GM23338 (cell line): ENCODE data around the gene PERCC1. TPM values are rescaled to one million over a fixed set of nuclear protein-coding genes. Genes with fewer than 3 reads are reported as not detected.

ENCODE experiments used
- ATAC-seq: fragments of 200-7000 bp; cut with Tn5 transposase; 3 replicates; pipeline ENCODE4 v1.9.1; 2020
- DNase-seq: peaks from one replicate; pipeline ENCODE4 v3.0.0-alpha.2; 2015; ENCODE audit warnings: low spot score
- H2AFZ ChIP-seq: fragments of 200-600 bp; sonication (generic); 2 replicates; pipeline ENCODE4 v1.8.0; 2016; ENCODE audit warnings: antibody characterized with exemption, mild to moderate bottlenecking, moderate library complexity
- H3F3A ChIP-seq: fragments of 200-600 bp; sonication (generic); replicated peaks from 2 replicates; pipeline ENCODE4 v1.8.0; 2017; ENCODE audit warnings: antibody characterized with exemption, mixed run types, low read depth
- H3K27ac ChIP-seq: fragments of 200-600 bp; sonication (generic); 2 replicates; pipeline ENCODE4 v1.6.1; 2016; ENCODE audit warnings: low read depth
- H3K27me3 ChIP-seq: fragments of 200-600 bp; sonication (generic); 2 replicates; pipeline ENCODE4 v1.8.0; 2016; ENCODE audit warnings: mild to moderate bottlenecking, mixed run types, moderate library complexity; ENCODE audit not compliant: insufficient read depth
- H3K36me3 ChIP-seq: fragments of 200-600 bp; sonication (generic); 2 replicates; pipeline ENCODE4 v1.8.0; 2016; ENCODE audit warnings: mild to moderate bottlenecking; ENCODE audit not compliant: insufficient read depth
- H3K4me1 ChIP-seq: fragments of 200-600 bp; sonication (generic); 2 replicates; pipeline ENCODE4 v1.8.0; 2016; ENCODE audit warnings: mild to moderate bottlenecking, moderate library complexity; ENCODE audit not compliant: insufficient read depth
- H3K4me2 ChIP-seq: fragments of 200-600 bp; sonication (generic); 2 replicates; pipeline ENCODE4 v1.7.1; 2017; ENCODE audit warnings: mixed run types
- H3K4me3 ChIP-seq: fragments of 200-600 bp; sonication (generic); 2 replicates; pipeline ENCODE4 v1.6.1; 2016; ENCODE audit warnings: mixed run types
- H3K79me2 ChIP-seq: fragments of 200-600 bp; sonication (generic); replicated peaks from 2 replicates; pipeline ENCODE4 v1.8.0; 2017; ENCODE audit warnings: mild to moderate bottlenecking; ENCODE audit not compliant: insufficient read depth
- H3K9me2 ChIP-seq: fragments of 200-600 bp; sonication (generic); 2 replicates; pipeline ENCODE4 v1.8.0; 2017; ENCODE audit not compliant: insufficient read depth
- H4K20me1 ChIP-seq: fragments of 200-600 bp; sonication (generic); replicated peaks from 2 replicates; pipeline ENCODE4 v1.8.0; 2017; ENCODE audit warnings: mild to moderate bottlenecking; ENCODE audit not compliant: insufficient read depth
- H3K27ac Mint-ChIP-seq: 2 replicates; pipeline ENCODE4 v1.8.0; 2020; ENCODE audit warnings: inconsistent platforms, mild to moderate bottlenecking, moderate library complexity, mixed read lengths
- H3K27me3 Mint-ChIP-seq: 3 replicates; pipeline ENCODE4 v1.8.0; 2022; ENCODE audit warnings: low read depth, mild to moderate bottlenecking, moderate library complexity, mixed read lengths, inconsistent platforms; ENCODE audit not compliant: insufficient read depth, poor library complexity
- H3K36me3 Mint-ChIP-seq: 3 replicates; pipeline ENCODE4 v1.8.0; 2021; ENCODE audit warnings: low read depth, mild to moderate bottlenecking, inconsistent platforms, moderate library complexity, mixed read lengths
- H3K4me1 Mint-ChIP-seq: 3 replicates; pipeline ENCODE4 v1.8.0; 2020; ENCODE audit warnings: mild to moderate bottlenecking, inconsistent platforms, mixed read lengths
- H3K4me3 Mint-ChIP-seq: 3 replicates; pipeline ENCODE4 v1.8.0; 2021; ENCODE audit warnings: moderate library complexity, mild to moderate bottlenecking, inconsistent platforms, mixed read lengths
- H3K9me3 Mint-ChIP-seq: 3 replicates; pipeline ENCODE4 v1.8.0; 2020; ENCODE audit warnings: moderate library complexity, mild to moderate bottlenecking, inconsistent platforms, mixed read lengths
- CREB1 ChIP-seq: fragments of 250-450 bp; sonication (Bioruptor Pico); IDR thresholded peaks from 2 replicates; pipeline ENCODE4 v1.5.0; 2020; ENCODE audit warnings: low read depth, mild to moderate bottlenecking, moderate library complexity
- CTCF ChIP-seq, 2 experiments: fragments of 200-600 bp in 1 of 2; sonication (generic) in 1 of 2; conservative IDR thresholded peaks; 2 replicates each; pipeline versions ENCODE4 v1.5.1 to v1.6.1; 2016 to 2017; ENCODE audit warnings: antibody characterized with exemption in 2 of 2, low read depth in 2 of 2, mild to moderate bottlenecking in 2 of 2, moderate library complexity in 1 of 2
- ETS1 ChIP-seq: IDR thresholded peaks from 2 replicates; pipeline ENCODE4 v1.6.1; 2016; ENCODE audit warnings: antibody characterized with exemption
- EZH2 ChIP-seq: fragments of 200-600 bp; sonication (generic); IDR thresholded peaks from one replicate; pipeline ENCODE4 v1.8.0; 2017; ENCODE audit warnings: antibody characterized with exemption, mild to moderate bottlenecking, low read depth; ENCODE audit not compliant: unreplicated experiment
- EZH2phosphoT487 ChIP-seq: fragments of 200-600 bp; sonication (generic); IDR thresholded peaks from one replicate; pipeline ENCODE4 v1.8.1; 2018; ENCODE audit warnings: antibody characterized with exemption; ENCODE audit not compliant: unreplicated experiment
- JUNB ChIP-seq: IDR thresholded peaks from one replicate; pipeline ENCODE4 v1.6.1; 2016; ENCODE audit warnings: antibody characterized with exemption; ENCODE audit not compliant: unreplicated experiment
- NANOG ChIP-seq: IDR thresholded peaks from 2 replicates; pipeline ENCODE4 v1.6.1; 2016; ENCODE audit warnings: antibody characterized with exemption, borderline replicate concordance
- POLR2AphosphoS5 ChIP-seq: IDR thresholded peaks from 2 replicates; pipeline ENCODE4 v1.6.1; 2016; ENCODE audit warnings: antibody characterized with exemption, low read depth
- REST ChIP-seq: IDR thresholded peaks from one replicate; pipeline ENCODE4 v1.6.1; 2018; ENCODE audit warnings: antibody characterized with exemption; ENCODE audit not compliant: unreplicated experiment
- STAT1 ChIP-seq: IDR thresholded peaks from one replicate; pipeline ENCODE4 v1.6.1; 2016; ENCODE audit warnings: antibody characterized with exemption; ENCODE audit not compliant: unreplicated experiment
- ZNF114 ChIP-seq: fragments of 250-450 bp; sonication (Bioruptor Pico); IDR thresholded peaks from 2 replicates; pipeline ENCODE4 v1.5.0; 2020; ENCODE audit warnings: mild to moderate bottlenecking, moderate library complexity
- ZNF462 ChIP-seq: fragments of 250-450 bp; sonication (Bioruptor Pico); IDR thresholded peaks from 2 replicates; pipeline ENCODE4 v1.5.0; 2020; ENCODE audit warnings: mild to moderate bottlenecking, moderate library complexity
- polyA plus RNA-seq: library from polyadenylated mRNA; unstranded; fragments of >200 nt; fragmentation: Nextera tagmentation; extraction: Ambion mirVana; gene quantifications from 2 replicates; pipeline ENCODE4 v1.2.1, GENCODE V29; 2016
- total RNA-seq: library from RNA; depleted of rRNA; stranded (reverse); fragments of >200 nt; shearing (Covaris generic); gene quantifications from 2 replicates; pipeline ENCODE4 v1.2.3, GENCODE V29; 2014

Gene PERCC1
- total and polyA plus RNA-seq, 2 experiments from 2014 or later: not detected

GRCh38 chr16:1401758-1402154 is 29.1 kb upstream of the PERCC1 start:
- H3K9me2 ChIP-seq: no peaks in the 10 kb centered on the region
- no peak overlapping the region; the same call in 2 of the 3 replicates for H3K4me3 Mint-ChIP-seq
- H3K27ac Mint-ChIP-seq: no peak overlapping the region
- TF ChIP-seq ZNF114 (CRISPR knock-in tag): no peak
- TF ChIP-seq NANOG: no peak
- TF ChIP-seq REST: no peak
- TF ChIP-seq CREB1 (CRISPR knock-in tag): no peak
- TF ChIP-seq STAT1: no peak
- no peak for TF ChIP-seq EZH2phosphoT487
- TF ChIP-seq EZH2: no peak
- no peak for TF ChIP-seq ZNF462
- no peak for TF ChIP-seq ETS1
- no peak for TF ChIP-seq JUNB
- TF ChIP-seq CTCF (conservative IDR thresholded peaks at IDR 0.05; ENCODE audit: low read depth in 2 of 2): no peak
- TF ChIP-seq POLR2AphosphoS5: no peak
- no peaks in the 10 kb centered on the region for H3F3A ChIP-seq
- ATAC-seq (no peak), DNase-seq (no peak)
- H3K27ac ChIP-seq: no peak overlapping the region
- no peaks in the 10 kb centered on the region for H3K27me3 ChIP-seq
- H3K4me3 ChIP-seq: no peak overlapping the region
- no peaks in the 10 kb centered on the region; the same call in 2 of the 3 replicates for H3K4me1 Mint-ChIP-seq
- H3K36me3 Mint-ChIP-seq: peaks cover 15% of the 10 kb centered on the region; the same call in 2 of the 3 replicates
- no peaks in the 10 kb centered on the region for H3K36me3 ChIP-seq
- H4K20me1 ChIP-seq: peaks cover 7% of the 10 kb centered on the region
- no peaks in the 10 kb centered on the region for H3K9me3 Mint-ChIP-seq
- peaks cover 5% of the 10 kb centered on the region for H3K79me2 ChIP-seq
- no peak overlapping the region for H3K4me2 ChIP-seq
- peaks cover 13% of the 10 kb centered on the region for H3K27me3 Mint-ChIP-seq
- no peak overlapping the region for H2AFZ ChIP-seq
- H3K4me1 ChIP-seq: no peaks in the 10 kb centered on the region
